ENCODE data around the gene NELL1. TPM values are rescaled to one million over a fixed set of nuclear protein-coding genes. Genes with fewer than 3 reads are reported as not detected.

The NELL1 gene
- total RNA-seq, 1 donor from 2014 or later: not detected

- Histone ChIP-seq H3K9me3 (ENCODE audit: low read depth) (no peaks in the 10 kb centered on the region), H3F3A (ENCODE audit: low read depth) (no peaks in the 10 kb centered on the region), H3K36me3 (no peaks in the 10 kb centered on the region), H3K27me3 (no peaks in the 10 kb centered on the region), H2AFZ (replicated peaks) (no peak overlapping the region), H3K9ac (no peak overlapping the region), H3K4me3 (no peak overlapping the region), H4K20me1 (ENCODE audit: low read depth) (no peaks in the 10 kb centered on the region), H3K4me1 (no peaks in the 10 kb centered on the region), H3K27ac (no peak overlapping the region), H3K4me2 (no peak overlapping the region), H3K79me2 (ENCODE audit: low read depth) (no peaks in the 10 kb centered on the region)
- H3K27me3 Mint-ChIP-seq (ENCODE audit: insufficient read depth, low read depth): no peaks in the 10 kb centered on the region
- peaks cover 4% of the 10 kb centered on the region for H3K4me1 Mint-ChIP-seq
- no peak overlapping the region for H3K4me3 Mint-ChIP-seq
- H3K27ac Mint-ChIP-seq: no peak overlapping the region
- H3K36me3 Mint-ChIP-seq: no peaks in the 10 kb centered on the region
- DNase-seq (ENCODE audit: low spot score): no peak
- H3K9me3 Mint-ChIP-seq: no peaks in the 10 kb centered on the region
- TF ChIP-seq EZH2 (IDR thresholded peaks at IDR 0.05): no peak
- no peak for TF ChIP-seq EZH2phosphoT487 (IDR thresholded peaks at IDR 0.05)
- TF ChIP-seq CTCF (IDR thresholded peaks at IDR 0.05): no peak
Measured at GRCh38 chr11:21398195-21398594, 728.8 kb downstream of the NELL1 start.

- H3K36me3 Mint-ChIP-seq: no peaks in the 10 kb centered on the region
- no peaks in the 10 kb centered on the region for H3F3A ChIP-seq (ENCODE audit: low read depth)
- H3K27ac Mint-ChIP-seq: no peak overlapping the region
- no peaks in the 10 kb centered on the region for H3K27me3 Mint-ChIP-seq (ENCODE audit: insufficient read depth, low read depth)
- no peaks in the 10 kb centered on the region for H3K9me3 ChIP-seq (ENCODE audit: low read depth)
- H2AFZ ChIP-seq (replicated peaks): no peak overlapping the region
- no peaks in the 10 kb centered on the region for H3K9me3 Mint-ChIP-seq
- H4K20me1 ChIP-seq (ENCODE audit: low read depth): no peaks in the 10 kb centered on the region
- H3K4me2 ChIP-seq: no peak overlapping the region
- no peaks in the 10 kb centered on the region for H3K79me2 ChIP-seq (ENCODE audit: low read depth)
- no peak overlapping the region for H3K9ac ChIP-seq
- H3K27ac ChIP-seq: no peak overlapping the region
- H3K4me3 ChIP-seq: no peak overlapping the region
- H3K27me3 ChIP-seq: no peaks in the 10 kb centered on the region
- TF ChIP-seq CTCF (IDR thresholded peaks at IDR 0.05) (no peak), EZH2 (IDR thresholded peaks at IDR 0.05) (no peak), EZH2phosphoT487 (IDR thresholded peaks at IDR 0.05) (no peak)
- no peaks in the 10 kb centered on the region for H3K36me3 ChIP-seq
- no peak overlapping the region for H3K4me3 Mint-ChIP-seq
- peaks cover 22% of the 10 kb centered on the region for H3K4me1 Mint-ChIP-seq
- no peaks in the 10 kb centered on the region for H3K4me1 ChIP-seq
- no peak for DNase-seq (ENCODE audit: low spot score)
Measured at GRCh38 chr11:21401496-21401895, 732.1 kb downstream of the NELL1 start.

- H3K79me2 ChIP-seq (ENCODE audit: low read depth): no peaks in the 10 kb centered on the region
- H3K9ac ChIP-seq: no peak overlapping the region
- H2AFZ ChIP-seq (replicated peaks): no peak overlapping the region
- H3K27me3 ChIP-seq: no peaks in the 10 kb centered on the region
- no peak overlapping the region for H3K27ac ChIP-seq
- H3K27me3 Mint-ChIP-seq (ENCODE audit: insufficient read depth, low read depth): no peaks in the 10 kb centered on the region
- H3F3A ChIP-seq (ENCODE audit: low read depth): no peaks in the 10 kb centered on the region
- no peaks in the 10 kb centered on the region for H3K9me3 ChIP-seq (ENCODE audit: low read depth)
- no peak overlapping the region for H3K4me3 Mint-ChIP-seq
- no peak overlapping the region for H3K27ac Mint-ChIP-seq
- H3K36me3 Mint-ChIP-seq: no peaks in the 10 kb centered on the region
- H3K9me3 Mint-ChIP-seq: no peaks in the 10 kb centered on the region
- TF ChIP-seq CTCF (IDR thresholded peaks at IDR 0.05): no peak
- no peak for TF ChIP-seq EZH2 (IDR thresholded peaks at IDR 0.05)
- no peak overlapping the region for H3K4me2 ChIP-seq
- H3K36me3 ChIP-seq: no peaks in the 10 kb centered on the region
- H3K4me1 ChIP-seq: no peaks in the 10 kb centered on the region
- H4K20me1 ChIP-seq (ENCODE audit: low read depth): no peaks in the 10 kb centered on the region
- DNase-seq (ENCODE audit: low spot score): no peak
- H3K4me1 Mint-ChIP-seq: peaks cover 22% of the 10 kb centered on the region
- no peak overlapping the region for H3K4me3 ChIP-seq
Measured at GRCh38 chr11:21402274-21402673, 732.9 kb downstream of the NELL1 start.

- Histone ChIP-seq H3K4me2 (no peak overlapping the region), H3K79me2 (ENCODE audit: low read depth) (no peaks in the 10 kb centered on the region), H4K20me1 (ENCODE audit: low read depth) (no peaks in the 10 kb centered on the region), H3K4me1 (no peaks in the 10 kb centered on the region), H3F3A (ENCODE audit: low read depth) (no peaks in the 10 kb centered on the region), H3K27ac (no peak overlapping the region), H3K4me3 (no peak overlapping the region), H3K36me3 (no peaks in the 10 kb centered on the region), H3K27me3 (no peaks in the 10 kb centered on the region), H3K9me3 (ENCODE audit: low read depth) (no peaks in the 10 kb centered on the region), H2AFZ (replicated peaks) (no peak overlapping the region), H3K9ac (no peak overlapping the region)
- no peaks in the 10 kb centered on the region for H3K27me3 Mint-ChIP-seq (ENCODE audit: insufficient read depth, low read depth)
- H3K4me1 Mint-ChIP-seq: peaks cover 22% of the 10 kb centered on the region
- no peak for DNase-seq (ENCODE audit: low spot score)
- H3K4me3 Mint-ChIP-seq: no peak overlapping the region
- TF ChIP-seq EZH2 (IDR thresholded peaks at IDR 0.05): no peak
- TF ChIP-seq CTCF (IDR thresholded peaks at IDR 0.05): no peak
- no peak overlapping the region for H3K27ac Mint-ChIP-seq
- H3K36me3 Mint-ChIP-seq: no peaks in the 10 kb centered on the region
- H3K9me3 Mint-ChIP-seq: no peaks in the 10 kb centered on the region
Measured at GRCh38 chr11:21403069-21403468, 733.7 kb downstream of the NELL1 start.

Data from neural progenitor cell (in vitro differentiated cells).